HG03139 (cell line): ENCODE measurements around the gene GNE.

Source experiments
- ATAC-seq: cut with Tn5 transposase; IDR thresholded peaks from one replicate; pipeline ENCODE4 v1.9.1; 2021; ENCODE audit not compliant: unreplicated experiment

GNE gene

GRCh38 chr9:36169708-36170107 lies 88.5 kb downstream of the GNE start:
- ATAC-seq = no peak

GRCh38 chr9:36169166-36169565 lies 89.1 kb downstream of the GNE start, which contains the start of gene CCIN:
CCIN (plus strand) TSS chr9:36169388; CDS start chr9:36169503, 115 bp downstream.
- no peak for ATAC-seq

GRCh38 chr9:36166168-36166927 lies 91.9 kb downstream of the GNE start:
- ATAC-seq = peak; percentile 84

GRCh38 chr9:36165826-36166167 lies 92.5 kb downstream of the GNE start:
- ATAC-seq = no peak

- no peak for ATAC-seq
These were observed 93.3 kb downstream of the GNE start for GRCh38 chr9:36164989-36165388.
